Kidney (tissue), 14 donors: ENCODE results near the gene VAC14. TPM values are rescaled to one million over a fixed set of nuclear protein-coding genes. Genes with fewer than 3 reads are reported as not detected.
A peak's percentile ranks its signal among the peaks of the same experiment; 100 is the strongest.

Experiments used
- DNase-seq, 5 donors: peaks; one replicate each; pipeline ENCODE4 v3.0.0-alpha.2; 2013 to 2020
- FAIRE-seq: peaks from 2 replicates; lab custom pipeline; 2012; peaks lifted over from hg19 to GRCh38; lab: Jason Lieb, UNC
- H3K27ac ChIP-seq, 2 donors: one replicate each; pipeline ENCODE4 v1.7.0; 2013; ENCODE audit warnings: low read depth in 2 of 2, low read length in 2 of 2, inconsistent platforms in 1 of 2
- H3K27me3 ChIP-seq: one replicate; pipeline ENCODE4 v1.7.1; 2013; ENCODE audit warnings: low read length, inconsistent platforms; ENCODE audit not compliant: control insufficient read depth, insufficient read depth
- H3K36me3 ChIP-seq, 3 donors: one replicate each; pipeline versions ENCODE4 v1.7.0 to v1.7.1; 2013; ENCODE audit warnings: low read length in 3 of 3, control low read depth in 1 of 3, inconsistent platforms in 1 of 3; ENCODE audit not compliant: insufficient read depth in 3 of 3, control insufficient read depth in 2 of 3
- H3K4me1 ChIP-seq, 3 donors: one replicate each; pipeline versions ENCODE4 v1.7.0 to v1.7.1; 2013; ENCODE audit warnings: low read length in 3 of 3, inconsistent platforms in 1 of 3, low read depth in 1 of 3; ENCODE audit not compliant: control insufficient read depth in 2 of 3, insufficient read depth in 2 of 3
- H3K4me3 ChIP-seq, 3 donors: one replicate each; pipeline versions ENCODE4 v1.7.0 to v1.8.1; 2013; ENCODE audit warnings: low read length in 3 of 3, control low read depth in 1 of 3, inconsistent platforms in 1 of 3
- H3K9ac ChIP-seq, 3 donors: one replicate each; pipeline versions ENCODE4 v1.7.0 to v1.7.1; 2013; ENCODE audit warnings: low read length in 3 of 3, control low read depth in 1 of 3, inconsistent platforms in 1 of 3
- H3K9me3 ChIP-seq, 3 donors: one replicate each; pipeline versions ENCODE4 v1.7.0 to v1.7.1; 2013; ENCODE audit warnings: low read length in 3 of 3, control low read depth in 1 of 3, inconsistent platforms in 1 of 3; ENCODE audit not compliant: control insufficient read depth in 2 of 3, insufficient read depth in 1 of 3
- intact Hi-C: fragments of 100-400 bp; cut with DNase I; formaldehyde crosslinking; loops from one replicate; pipeline ENCODE4 v1.11.1; 2022
- polyA plus RNA-seq: library from polyadenylated mRNA; stranded (reverse); fragments of 350-450 nt; fragmentation: Illumina TruSeq; extraction: RNeasy Lipid Tissue Mini Kit (QIAGEN cat#74804); gene quantifications from one replicate; pipeline ENCODE4 v1.2.3, GENCODE V29; 2014; ENCODE audit warnings: low read depth, low replicate concordance; ENCODE audit not compliant: insufficient read depth
- total RNA-seq: library from RNA; stranded (reverse); fragmentation: NEBNext Ultra II Directional; extraction: Animal tissue kit (Norgen Biotek cat#: 25700); gene quantifications from one replicate; pipeline ENCODE4 v1.2.1, GENCODE V29; 2021
- TF ChIP-seq, protein P1 (sequence below): IDR thresholded peaks from 3 replicates; pipeline ENCODE4 v1.5.1; 2012; ENCODE audit warnings: mild to moderate bottlenecking, moderate library complexity, borderline replicate concordance; ENCODE audit not compliant: insufficient read depth; ENCODE audit errors: extremely low read depth
- donor health status: control.
- donor health status: control.
- donor health status: control.
- donor health status: control.
- donor health status: control.
- donor health status: DM: yes; HTN: yes; CAD: no.
- donor health status: Normal renal cell carcinoma (clear cell type).

VAC14 gene
- total and polyA plus RNA-seq, 2 donors from 2014 or later = 36.8 to 41.9 TPM

DNA sequence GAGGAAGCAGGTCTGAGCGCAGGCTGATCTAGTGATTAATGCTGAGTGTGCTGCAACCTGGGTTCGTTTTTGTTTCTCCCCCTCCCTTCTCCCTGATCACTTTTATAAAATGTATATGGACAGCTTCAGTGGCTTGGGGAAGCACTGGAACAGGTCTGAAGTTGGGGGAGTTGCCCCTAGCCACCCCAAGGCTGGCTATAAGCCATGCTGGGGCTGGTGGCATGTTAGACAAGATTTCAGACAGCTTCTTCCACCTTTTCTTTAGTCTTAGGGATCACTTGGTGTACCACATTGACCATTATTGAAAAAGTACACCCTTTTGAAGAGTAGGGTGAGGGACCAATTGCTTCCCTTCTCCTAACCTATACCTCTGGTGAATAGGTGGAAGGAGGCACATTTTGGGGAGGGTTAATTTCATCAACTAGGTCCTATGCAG, 3.8 kb upstream of the VAC14 start:
- Histone ChIP-seq H3K36me3 (no peaks in the 10 kb centered on the region), H3K27me3 (no peaks in the 10 kb centered on the region), H3K27ac (no peak overlapping the region), H3K4me3 (no peak overlapping the region), H3K9ac (no peak overlapping the region), H3K4me1 (peaks cover 0 to 5% (median 0%) of the 10 kb centered on the region in 3 donors), H3K9me3 (peaks cover 0 to 7% (median 0%) of the 10 kb centered on the region in 3 donors)
- intact Hi-C loops = no loop called here
- TF ChIP-seq, protein P1, sequence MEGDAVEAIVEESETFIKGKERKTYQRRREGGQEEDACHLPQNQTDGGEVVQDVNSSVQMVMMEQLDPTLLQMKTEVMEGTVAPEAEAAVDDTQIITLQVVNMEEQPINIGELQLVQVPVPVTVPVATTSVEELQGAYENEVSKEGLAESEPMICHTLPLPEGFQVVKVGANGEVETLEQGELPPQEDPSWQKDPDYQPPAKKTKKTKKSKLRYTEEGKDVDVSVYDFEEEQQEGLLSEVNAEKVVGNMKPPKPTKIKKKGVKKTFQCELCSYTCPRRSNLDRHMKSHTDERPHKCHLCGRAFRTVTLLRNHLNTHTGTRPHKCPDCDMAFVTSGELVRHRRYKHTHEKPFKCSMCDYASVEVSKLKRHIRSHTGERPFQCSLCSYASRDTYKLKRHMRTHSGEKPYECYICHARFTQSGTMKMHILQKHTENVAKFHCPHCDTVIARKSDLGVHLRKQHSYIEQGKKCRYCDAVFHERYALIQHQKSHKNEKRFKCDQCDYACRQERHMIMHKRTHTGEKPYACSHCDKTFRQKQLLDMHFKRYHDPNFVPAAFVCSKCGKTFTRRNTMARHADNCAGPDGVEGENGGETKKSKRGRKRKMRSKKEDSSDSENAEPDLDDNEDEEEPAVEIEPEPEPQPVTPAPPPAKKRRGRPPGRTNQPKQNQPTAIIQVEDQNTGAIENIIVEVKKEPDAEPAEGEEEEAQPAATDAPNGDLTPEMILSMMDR = no peak
- DNase-seq (no peak), FAIRE-seq (no peak)

DNA sequence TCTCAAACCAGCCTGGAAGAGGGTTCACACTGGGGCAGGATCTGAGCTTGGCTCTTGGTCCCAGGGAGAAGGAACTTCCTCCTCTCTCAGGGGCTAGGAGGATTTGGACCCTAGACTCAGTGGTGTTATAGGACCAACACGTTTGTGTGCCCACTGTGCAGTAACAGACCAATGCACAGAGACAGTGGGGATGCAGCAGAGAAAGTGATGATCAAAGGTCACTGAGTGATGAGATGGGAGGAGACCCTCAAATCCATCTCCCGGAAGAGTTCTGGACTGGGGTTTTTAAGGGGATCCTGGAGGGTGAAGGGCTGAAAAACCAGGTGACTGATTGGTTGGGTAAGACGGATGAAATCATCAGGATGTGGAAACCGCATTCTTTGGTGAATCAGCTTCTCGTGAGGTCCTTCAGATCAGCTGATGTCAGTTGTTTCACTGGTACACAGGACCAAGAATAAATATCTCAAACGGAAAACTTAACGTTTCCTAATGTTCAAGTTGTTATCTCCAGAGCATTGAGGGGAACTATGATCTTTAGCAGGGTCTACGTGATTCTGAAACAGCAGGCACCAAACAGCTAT, 3.3 kb upstream of the VAC14 start:
- no peak for FAIRE-seq
- DNase-seq = no peak
- Histone ChIP-seq H3K4me3 (no peak overlapping the region), H3K9me3 (peaks cover 0 to 7% (median 0%) of the 10 kb centered on the region in 3 donors), H3K27me3 (no peaks in the 10 kb centered on the region), H3K9ac (no peak overlapping the region), H3K27ac (no peak overlapping the region), H3K4me1 (peaks cover 0 to 7% (median 0%) of the 10 kb centered on the region in 3 donors), H3K36me3 (no peaks in the 10 kb centered on the region)
- TF ChIP-seq, protein P1 = no peak
- intact Hi-C loops = no loop called here

DNA sequence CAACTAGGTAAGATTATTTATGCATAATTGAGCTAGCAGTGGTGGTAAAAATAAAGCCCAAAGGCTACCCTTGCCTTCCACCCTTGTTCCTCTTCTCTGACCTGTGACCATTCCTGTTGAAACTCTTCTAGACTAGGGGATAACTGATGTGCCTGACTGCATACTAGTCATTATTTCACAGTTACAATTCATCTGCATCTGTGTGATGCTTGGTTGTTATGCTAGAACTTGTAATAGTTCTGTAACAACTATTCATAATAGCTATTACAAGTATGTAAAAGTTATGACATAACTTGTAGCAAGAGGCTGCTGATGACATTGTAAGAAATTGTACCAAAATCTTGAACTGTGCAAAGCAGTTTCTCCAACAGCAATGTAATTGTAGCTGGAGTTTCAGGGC, 2.4 kb upstream of the VAC14 start:
- Histone ChIP-seq H3K4me3 (no peak overlapping the region), H3K36me3 (no peaks in the 10 kb centered on the region), H3K9me3 (peaks cover 0 to 7% (median 0%) of the 10 kb centered on the region in 3 donors), H3K27ac (no peak overlapping the region), H3K9ac (no peak overlapping the region), H3K27me3 (no peaks in the 10 kb centered on the region), H3K4me1 (peaks cover 0 to 9% (median 0%) of the 10 kb centered on the region in 3 donors)
- TF ChIP-seq, protein P1 = no peak
- intact Hi-C loops = no loop called here
- FAIRE-seq (no peak), DNase-seq (no peak)

DNA sequence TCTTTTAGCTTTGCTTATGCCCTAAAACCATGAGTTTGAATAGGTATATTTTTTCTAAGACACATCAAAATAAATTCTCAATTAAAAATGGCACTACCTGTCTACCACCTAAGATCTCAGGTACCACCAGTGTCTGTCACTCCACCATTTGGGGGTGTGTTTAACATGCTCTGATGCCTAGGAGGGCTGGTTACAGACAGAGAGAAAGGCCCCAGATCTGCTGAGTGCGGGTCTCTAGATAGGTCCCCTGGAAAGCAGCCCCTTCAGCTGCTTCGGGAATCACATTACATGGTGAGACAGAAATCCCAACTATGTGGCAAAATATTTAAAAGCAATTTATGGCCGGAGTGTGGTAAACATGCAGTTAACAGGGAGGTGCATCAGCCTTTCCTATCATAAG, 653 bp upstream of the VAC14 start:
- TF ChIP-seq, protein P1 = no peak

More for the DNA sequence above, 653 bp upstream of the VAC14 start:
- Histone ChIP-seq H3K27me3 (no peaks in the 10 kb centered on the region), H3K27ac (no peak overlapping the region), H3K9me3 (peaks cover 0 to 7% (median 0%) of the 10 kb centered on the region in 3 donors), H3K4me3 (peak overlapping the region in 2 of 3 donors; percentile 81 to 95), H3K9ac (peak overlapping the region in 2 of 3 donors; percentile 27 to 42), H3K4me1 (peaks cover 0 to 9% (median 0%) of the 10 kb centered on the region in 3 donors), H3K36me3 (no peaks in the 10 kb centered on the region)
- FAIRE-seq (no peak), DNase-seq (peak in 1 of 5 donors; percentile 41)
- intact Hi-C loops = no loop called here
